ENCODE data around the gene ZNF853.
"Not testable (repeated sequence)": the region's sequence is repeated elsewhere in the genome, so short reads cannot be mapped to it uniquely, and the experiment has no call there.

DNA sequence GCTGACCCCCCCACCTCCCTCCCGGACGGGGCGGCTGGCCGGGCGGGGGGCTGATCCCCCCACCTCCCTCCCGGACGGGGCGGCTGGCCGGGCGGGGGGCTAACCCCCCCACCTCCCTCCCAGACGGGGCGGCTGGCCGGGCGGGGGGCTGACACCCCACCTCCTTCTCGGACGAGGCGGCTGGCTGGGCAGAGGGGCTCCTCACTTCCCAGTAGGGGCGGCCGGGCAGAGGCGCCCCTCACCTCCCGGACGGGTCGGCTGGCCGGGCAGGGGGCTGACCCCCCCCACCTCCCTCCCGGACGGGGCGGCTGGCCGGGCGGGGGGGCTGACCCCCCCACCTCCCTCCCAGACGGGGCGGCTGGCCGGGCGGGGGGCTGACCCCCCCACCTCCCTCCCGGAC lies 55.4 kb downstream of the ZNF853 start:
- TF ChIP-seq POLR2A, CTCF (IDR thresholded peaks at IDR 0.05): not testable (repeated sequence)

Measured in right lobe of liver (tissue), 4 donors.